Mucosa of descending colon (tissue), 3 donors: ENCODE data around the gene B4GALT6. TPM values are rescaled to one million over a fixed set of nuclear protein-coding genes. Genes with fewer than 3 reads are reported as not detected.

ENCODE experiments used
- ATAC-seq: fragments of 200-7000 bp; cut with Tn5 transposase; one replicate; pipeline ENCODE4 v1.9.1; 2020; ENCODE audit warnings: mild to moderate bottlenecking, moderate library complexity
- DNase-seq, 3 donors: peaks; one replicate each; pipeline ENCODE4 v3.0.0-alpha.2; 2020
- H3K36me3 ChIP-seq: fragments of 200-600 bp; one replicate; pipeline ENCODE4 v1.8.0; 2021; ENCODE audit warnings: low read depth, mild to moderate bottlenecking
- H3K4me1 ChIP-seq: fragments of 200-600 bp; one replicate; pipeline ENCODE4 v1.8.0; 2021; ENCODE audit warnings: low read depth, mild to moderate bottlenecking
- H3K4me3 ChIP-seq: fragments of 200-600 bp; one replicate; pipeline ENCODE4 v1.8.0; 2021; ENCODE audit warnings: mild to moderate bottlenecking
- H3K9me3 ChIP-seq: fragments of 200-600 bp; one replicate; pipeline ENCODE4 v1.8.0; 2021; ENCODE audit warnings: mild to moderate bottlenecking
- intact Hi-C, 2 donors: fragments of 100-400 bp; cut with DNase I in 1 of 2; cut with micrococcal nuclease in 1 of 2; formaldehyde crosslinking; loops; one replicate each; pipeline versions ENCODE4 v1.11.0 to v1.11.1; 2022; cut with DNase I, micrococcal nuclease
- total RNA-seq, 3 donors: library from RNA; stranded (reverse); fragmentation: NEBNext Ultra II Directional in 2 of 3; extraction: Animal tissue kit (Norgen Biotek cat#: 25700) in 2 of 3; gene quantifications; one replicate each; pipeline versions ENCODE4 v1.2.1 to v1.2.4, GENCODE V29; 2021 to 2023
- TF ChIP-seq, protein P1 (sequence below): fragments of 200-600 bp; IDR thresholded peaks from one replicate; pipeline ENCODE4 v1.8.0; 2022; ENCODE audit warnings: antibody characterized with exemption, mild to moderate bottlenecking
- donor health status: DM: no; HTN: no; CAD: no; lungs with moderate emphysema.
- donor health status: DM: no; HTN: no; CAD: no.
- donor health status: DM: no; HTN: yes; CAD: no.

B4GALT6 gene
- total RNA-seq, 3 donors from 2014 or later, result 6.9 to 8.0 (median 7.8) TPM

GRCh38 chr18:31576670-31577069 is 107.7 kb downstream of the B4GALT6 start:
- no peak for DNase-seq
- Histone ChIP-seq H3K36me3 (no peaks in the 10 kb centered on the region), H3K4me1 (no peaks in the 10 kb centered on the region), H3K9me3 (no peaks in the 10 kb centered on the region), H3K4me3 (no peak overlapping the region)
- ATAC-seq, result no peak
- TF ChIP-seq, protein P1, sequence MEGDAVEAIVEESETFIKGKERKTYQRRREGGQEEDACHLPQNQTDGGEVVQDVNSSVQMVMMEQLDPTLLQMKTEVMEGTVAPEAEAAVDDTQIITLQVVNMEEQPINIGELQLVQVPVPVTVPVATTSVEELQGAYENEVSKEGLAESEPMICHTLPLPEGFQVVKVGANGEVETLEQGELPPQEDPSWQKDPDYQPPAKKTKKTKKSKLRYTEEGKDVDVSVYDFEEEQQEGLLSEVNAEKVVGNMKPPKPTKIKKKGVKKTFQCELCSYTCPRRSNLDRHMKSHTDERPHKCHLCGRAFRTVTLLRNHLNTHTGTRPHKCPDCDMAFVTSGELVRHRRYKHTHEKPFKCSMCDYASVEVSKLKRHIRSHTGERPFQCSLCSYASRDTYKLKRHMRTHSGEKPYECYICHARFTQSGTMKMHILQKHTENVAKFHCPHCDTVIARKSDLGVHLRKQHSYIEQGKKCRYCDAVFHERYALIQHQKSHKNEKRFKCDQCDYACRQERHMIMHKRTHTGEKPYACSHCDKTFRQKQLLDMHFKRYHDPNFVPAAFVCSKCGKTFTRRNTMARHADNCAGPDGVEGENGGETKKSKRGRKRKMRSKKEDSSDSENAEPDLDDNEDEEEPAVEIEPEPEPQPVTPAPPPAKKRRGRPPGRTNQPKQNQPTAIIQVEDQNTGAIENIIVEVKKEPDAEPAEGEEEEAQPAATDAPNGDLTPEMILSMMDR, result no peak
- intact Hi-C loops, result no loop called here

- ATAC-seq, result no peak
- TF ChIP-seq, protein P1, result no peak
- no peaks in the 10 kb centered on the region for H3K36me3 ChIP-seq
- intact Hi-C loops, result no loop called here
- H3K4me1 ChIP-seq, result no peaks in the 10 kb centered on the region
- DNase-seq, result no peak
- H3K4me3 ChIP-seq, result no peak overlapping the region
- H3K9me3 ChIP-seq, result no peaks in the 10 kb centered on the region
Observed at GRCh38 chr18:31575515-31576257, 108.7 kb downstream of the B4GALT6 start.

DNA sequence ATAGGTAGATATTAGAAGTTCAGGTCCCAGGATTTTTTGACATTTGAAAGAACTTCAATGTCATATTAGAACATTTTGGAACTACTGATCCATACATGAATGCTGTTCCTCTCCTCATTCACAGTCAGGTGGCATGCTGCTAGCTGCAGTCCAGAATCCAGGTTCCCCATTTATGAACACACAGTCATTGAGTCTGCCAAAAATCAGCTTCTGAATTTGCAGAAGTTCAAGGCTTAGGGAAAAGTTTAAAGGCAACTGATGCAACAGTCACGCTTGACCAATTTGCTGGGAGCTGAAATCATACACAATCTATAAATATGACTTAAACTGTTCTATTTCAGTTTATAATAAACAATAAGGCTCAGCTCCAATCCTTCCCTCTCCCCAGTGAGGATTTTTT is 110.0 kb downstream of the B4GALT6 start:
- H3K4me3 ChIP-seq, result no peak overlapping the region
- H3K36me3 ChIP-seq, result no peaks in the 10 kb centered on the region
- ATAC-seq (no peak), DNase-seq (no peak)
- no peaks in the 10 kb centered on the region for H3K4me1 ChIP-seq
- TF ChIP-seq, protein P1, result no peak
- intact Hi-C loops, result no loop called here
- H3K9me3 ChIP-seq, result no peaks in the 10 kb centered on the region

Other genes starting within 250 kb of the B4GALT6 start
- gene DSG3, start 236.8 kb downstream of the B4GALT6 start, total RNA-seq, result 1 to 10 TPM in 1 of 3 donors, under 1 TPM in 2; 0.06 to 1.0 (median 0.14) TPM
- 100 to 1,000 TPM; 131 to 341 (median 305) TPM for gene DSG2, start 186.4 kb downstream of the B4GALT6 start, total RNA-seq
- gene TTR, start 92.7 kb downstream of the B4GALT6 start, total RNA-seq, result 1 to 10 TPM in 1 of 3 donors, under 1 TPM in 1, not detected in 1; 0.51 to 2.1 TPM
- gene SLC25A52, start 76.3 kb upstream of the B4GALT6 start, total RNA-seq, result not detected